Renal pelvis (tissue), 4 donors: ENCODE data around the gene UNC93B1. TPM values are rescaled to one million over a fixed set of nuclear protein-coding genes. Genes with fewer than 3 reads are reported as not detected.
"Not testable (repeated sequence)": the region's sequence is repeated elsewhere in the genome, so short reads cannot be mapped to it uniquely, and the experiment has no call there.

Source experiments
- DNase-seq: peaks from one replicate; pipeline ENCODE4 v3.0.0-alpha.2; 2013
- polyA plus RNA-seq, 3 donors: library from polyadenylated mRNA; unstranded; fragments of 120-200 nt; gene quantifications; one replicate each; pipeline ENCODE4 v1.2.1, GENCODE V29; 2013; ENCODE audit not compliant: insufficient read length in 3 of 3

UNC93B1 gene
- polyA plus RNA-seq, 3 donors = 11.1 to 13.1 (median 11.4) TPM

DNA sequence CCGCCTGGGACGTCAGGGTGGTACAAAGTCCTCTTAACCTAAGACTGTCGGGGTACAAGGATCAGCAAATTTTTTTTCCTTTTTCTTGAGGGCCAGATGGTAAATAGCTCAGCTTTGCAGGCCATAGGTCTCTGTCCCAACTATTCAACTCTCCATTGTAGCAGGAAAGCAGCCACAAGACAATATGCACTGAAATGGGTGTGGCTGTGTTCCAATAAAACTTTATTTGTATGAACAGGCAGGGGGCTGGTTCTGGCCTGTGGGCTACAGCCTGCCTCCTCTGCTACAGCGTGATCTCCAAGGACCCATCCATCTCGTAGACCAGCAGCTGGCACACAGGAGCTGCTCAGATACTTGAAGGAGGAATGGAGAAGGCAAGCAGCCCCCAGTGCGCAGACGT lies 56.1 kb downstream of the UNC93B1 start:
- DNase-seq = not testable (repeated sequence)

DNA sequence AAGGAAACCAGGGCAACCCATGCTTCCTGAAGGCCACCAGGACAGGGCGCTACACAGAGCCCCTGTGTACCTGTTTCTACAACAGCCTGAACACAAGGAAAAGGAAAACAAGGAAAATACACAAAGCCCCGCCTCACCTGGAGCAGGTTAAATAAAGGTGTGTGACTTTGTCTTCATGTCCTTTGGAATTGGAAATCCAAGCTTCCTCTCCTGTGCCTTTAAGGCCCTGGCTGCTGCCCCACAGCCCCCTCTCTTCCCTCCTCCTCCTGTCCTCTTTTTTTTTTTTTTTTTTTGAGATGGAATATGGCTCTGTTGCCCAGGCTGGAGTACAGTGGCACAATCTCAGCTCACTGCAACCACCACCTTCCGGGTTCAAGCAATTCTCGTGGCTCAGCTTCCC lies 57.5 kb downstream of the UNC93B1 start:
- DNase-seq = not testable (repeated sequence)

DNA sequence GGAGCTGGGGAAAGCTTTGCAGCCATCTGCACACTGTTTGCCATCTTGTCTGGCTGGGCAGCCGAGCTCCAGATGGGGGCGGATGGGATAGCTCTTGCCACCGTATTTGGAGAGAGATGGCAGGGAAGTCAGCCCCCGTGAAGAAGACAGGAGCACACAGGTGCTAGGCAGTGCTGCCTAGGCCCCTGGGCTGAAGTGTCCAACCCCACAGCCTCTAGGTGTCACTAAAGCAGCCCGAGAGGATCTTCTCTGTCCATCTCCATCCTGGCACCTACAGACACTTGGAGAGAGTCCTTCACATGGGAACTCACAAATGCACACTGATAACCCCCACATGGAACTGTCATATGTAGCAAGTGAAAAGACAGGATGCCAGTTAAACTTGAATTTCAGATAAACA lies 60.5 kb downstream of the UNC93B1 start:
- DNase-seq = not testable (repeated sequence)

Other genes with a start within 250 kb of the UNC93B1 start
- gene ALDH3B1, start 6.2 kb upstream of the UNC93B1 start, polyA plus RNA-seq = 1 to 10 TPM; 2.3 to 4.7 (median 3.6) TPM
- 100 to 1,000 TPM in 2 of 3 donors, 10 to 100 TPM in 1; 98.1 to 119 (median 119) TPM for gene NDUFS8, start 26.6 kb upstream of the UNC93B1 start, polyA plus RNA-seq
- 10 to 100 TPM; 23.7 to 33.8 (median 26.6) TPM for gene TCIRG1, start 34.9 kb upstream of the UNC93B1 start, polyA plus RNA-seq
- 10 to 100 TPM; 30.0 to 55.7 (median 49.8) TPM for gene CHKA, start 117.3 kb upstream of the UNC93B1 start, polyA plus RNA-seq
- gene KMT5B, start 209.2 kb upstream of the UNC93B1 start, polyA plus RNA-seq = 10 to 100 TPM; 66.6 to 79.4 (median 73.7) TPM